Measurements from ENCODE around the gene NKD2. TPM values are rescaled to one million over a fixed set of nuclear protein-coding genes. Genes with fewer than 3 reads are reported as not detected.

Gene NKD2
- total and polyA plus RNA-seq, 2 experiments from 2014 or later = 9.0 to 11.9 TPM

DNA sequence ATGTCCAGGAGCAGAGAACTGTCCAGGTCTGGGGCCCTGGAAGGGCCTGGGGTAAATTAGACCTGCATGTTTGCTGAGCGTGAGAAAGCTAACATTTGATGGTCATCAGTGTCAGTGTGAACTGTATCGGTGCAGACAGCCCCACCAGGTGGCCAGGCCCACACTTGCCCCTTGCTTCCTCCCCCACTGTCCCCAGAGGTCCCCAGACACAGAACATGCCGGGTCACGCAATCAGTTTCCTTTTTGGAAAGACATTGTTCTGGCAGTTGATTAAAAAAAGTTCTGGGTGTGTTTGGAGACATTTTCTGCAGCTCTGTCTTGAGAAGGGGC lies 1.5 kb downstream of the NKD2 start:
- Histone ChIP-seq H2AFZ (no peak overlapping the region), H3K36me3 (ENCODE audit: insufficient read depth) (no peaks in the 10 kb centered on the region), H3F3A (replicated peaks; ENCODE audit: low read depth) (no peaks in the 10 kb centered on the region), H3K79me2 (replicated peaks; ENCODE audit: insufficient read depth) (no peaks in the 10 kb centered on the region), H4K20me1 (replicated peaks; ENCODE audit: insufficient read depth) (no peaks in the 10 kb centered on the region; the same call in 1 of the 2 replicates), H3K4me2 (no peak overlapping the region), H3K9me2 (ENCODE audit: insufficient read depth) (no peaks in the 10 kb centered on the region), H3K4me3 (no peak overlapping the region), H3K4me1 (ENCODE audit: insufficient read depth) (peaks cover 8% of the 10 kb centered on the region; the same call in 1 of the 2 replicates), H3K27ac (ENCODE audit: low read depth) (no peak overlapping the region), H3K27me3 (ENCODE audit: insufficient read depth) (peaks cover 52% of the 10 kb centered on the region)
- no peak for ATAC-seq
- H3K4me3 Mint-ChIP-seq = peak overlapping the region; percentile 64
- no peak overlapping the region for H3K27ac Mint-ChIP-seq
- TF ChIP-seq, protein P1, sequence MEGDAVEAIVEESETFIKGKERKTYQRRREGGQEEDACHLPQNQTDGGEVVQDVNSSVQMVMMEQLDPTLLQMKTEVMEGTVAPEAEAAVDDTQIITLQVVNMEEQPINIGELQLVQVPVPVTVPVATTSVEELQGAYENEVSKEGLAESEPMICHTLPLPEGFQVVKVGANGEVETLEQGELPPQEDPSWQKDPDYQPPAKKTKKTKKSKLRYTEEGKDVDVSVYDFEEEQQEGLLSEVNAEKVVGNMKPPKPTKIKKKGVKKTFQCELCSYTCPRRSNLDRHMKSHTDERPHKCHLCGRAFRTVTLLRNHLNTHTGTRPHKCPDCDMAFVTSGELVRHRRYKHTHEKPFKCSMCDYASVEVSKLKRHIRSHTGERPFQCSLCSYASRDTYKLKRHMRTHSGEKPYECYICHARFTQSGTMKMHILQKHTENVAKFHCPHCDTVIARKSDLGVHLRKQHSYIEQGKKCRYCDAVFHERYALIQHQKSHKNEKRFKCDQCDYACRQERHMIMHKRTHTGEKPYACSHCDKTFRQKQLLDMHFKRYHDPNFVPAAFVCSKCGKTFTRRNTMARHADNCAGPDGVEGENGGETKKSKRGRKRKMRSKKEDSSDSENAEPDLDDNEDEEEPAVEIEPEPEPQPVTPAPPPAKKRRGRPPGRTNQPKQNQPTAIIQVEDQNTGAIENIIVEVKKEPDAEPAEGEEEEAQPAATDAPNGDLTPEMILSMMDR (conservative IDR thresholded peaks at IDR 0.05; ENCODE audit: low read depth in 2 of 2) = 0 out of 4 replicates have a peak, but pooled peaks of 1 of the 2 experiments have one; percentile 12
- TF ChIP-seq, protein P2, sequence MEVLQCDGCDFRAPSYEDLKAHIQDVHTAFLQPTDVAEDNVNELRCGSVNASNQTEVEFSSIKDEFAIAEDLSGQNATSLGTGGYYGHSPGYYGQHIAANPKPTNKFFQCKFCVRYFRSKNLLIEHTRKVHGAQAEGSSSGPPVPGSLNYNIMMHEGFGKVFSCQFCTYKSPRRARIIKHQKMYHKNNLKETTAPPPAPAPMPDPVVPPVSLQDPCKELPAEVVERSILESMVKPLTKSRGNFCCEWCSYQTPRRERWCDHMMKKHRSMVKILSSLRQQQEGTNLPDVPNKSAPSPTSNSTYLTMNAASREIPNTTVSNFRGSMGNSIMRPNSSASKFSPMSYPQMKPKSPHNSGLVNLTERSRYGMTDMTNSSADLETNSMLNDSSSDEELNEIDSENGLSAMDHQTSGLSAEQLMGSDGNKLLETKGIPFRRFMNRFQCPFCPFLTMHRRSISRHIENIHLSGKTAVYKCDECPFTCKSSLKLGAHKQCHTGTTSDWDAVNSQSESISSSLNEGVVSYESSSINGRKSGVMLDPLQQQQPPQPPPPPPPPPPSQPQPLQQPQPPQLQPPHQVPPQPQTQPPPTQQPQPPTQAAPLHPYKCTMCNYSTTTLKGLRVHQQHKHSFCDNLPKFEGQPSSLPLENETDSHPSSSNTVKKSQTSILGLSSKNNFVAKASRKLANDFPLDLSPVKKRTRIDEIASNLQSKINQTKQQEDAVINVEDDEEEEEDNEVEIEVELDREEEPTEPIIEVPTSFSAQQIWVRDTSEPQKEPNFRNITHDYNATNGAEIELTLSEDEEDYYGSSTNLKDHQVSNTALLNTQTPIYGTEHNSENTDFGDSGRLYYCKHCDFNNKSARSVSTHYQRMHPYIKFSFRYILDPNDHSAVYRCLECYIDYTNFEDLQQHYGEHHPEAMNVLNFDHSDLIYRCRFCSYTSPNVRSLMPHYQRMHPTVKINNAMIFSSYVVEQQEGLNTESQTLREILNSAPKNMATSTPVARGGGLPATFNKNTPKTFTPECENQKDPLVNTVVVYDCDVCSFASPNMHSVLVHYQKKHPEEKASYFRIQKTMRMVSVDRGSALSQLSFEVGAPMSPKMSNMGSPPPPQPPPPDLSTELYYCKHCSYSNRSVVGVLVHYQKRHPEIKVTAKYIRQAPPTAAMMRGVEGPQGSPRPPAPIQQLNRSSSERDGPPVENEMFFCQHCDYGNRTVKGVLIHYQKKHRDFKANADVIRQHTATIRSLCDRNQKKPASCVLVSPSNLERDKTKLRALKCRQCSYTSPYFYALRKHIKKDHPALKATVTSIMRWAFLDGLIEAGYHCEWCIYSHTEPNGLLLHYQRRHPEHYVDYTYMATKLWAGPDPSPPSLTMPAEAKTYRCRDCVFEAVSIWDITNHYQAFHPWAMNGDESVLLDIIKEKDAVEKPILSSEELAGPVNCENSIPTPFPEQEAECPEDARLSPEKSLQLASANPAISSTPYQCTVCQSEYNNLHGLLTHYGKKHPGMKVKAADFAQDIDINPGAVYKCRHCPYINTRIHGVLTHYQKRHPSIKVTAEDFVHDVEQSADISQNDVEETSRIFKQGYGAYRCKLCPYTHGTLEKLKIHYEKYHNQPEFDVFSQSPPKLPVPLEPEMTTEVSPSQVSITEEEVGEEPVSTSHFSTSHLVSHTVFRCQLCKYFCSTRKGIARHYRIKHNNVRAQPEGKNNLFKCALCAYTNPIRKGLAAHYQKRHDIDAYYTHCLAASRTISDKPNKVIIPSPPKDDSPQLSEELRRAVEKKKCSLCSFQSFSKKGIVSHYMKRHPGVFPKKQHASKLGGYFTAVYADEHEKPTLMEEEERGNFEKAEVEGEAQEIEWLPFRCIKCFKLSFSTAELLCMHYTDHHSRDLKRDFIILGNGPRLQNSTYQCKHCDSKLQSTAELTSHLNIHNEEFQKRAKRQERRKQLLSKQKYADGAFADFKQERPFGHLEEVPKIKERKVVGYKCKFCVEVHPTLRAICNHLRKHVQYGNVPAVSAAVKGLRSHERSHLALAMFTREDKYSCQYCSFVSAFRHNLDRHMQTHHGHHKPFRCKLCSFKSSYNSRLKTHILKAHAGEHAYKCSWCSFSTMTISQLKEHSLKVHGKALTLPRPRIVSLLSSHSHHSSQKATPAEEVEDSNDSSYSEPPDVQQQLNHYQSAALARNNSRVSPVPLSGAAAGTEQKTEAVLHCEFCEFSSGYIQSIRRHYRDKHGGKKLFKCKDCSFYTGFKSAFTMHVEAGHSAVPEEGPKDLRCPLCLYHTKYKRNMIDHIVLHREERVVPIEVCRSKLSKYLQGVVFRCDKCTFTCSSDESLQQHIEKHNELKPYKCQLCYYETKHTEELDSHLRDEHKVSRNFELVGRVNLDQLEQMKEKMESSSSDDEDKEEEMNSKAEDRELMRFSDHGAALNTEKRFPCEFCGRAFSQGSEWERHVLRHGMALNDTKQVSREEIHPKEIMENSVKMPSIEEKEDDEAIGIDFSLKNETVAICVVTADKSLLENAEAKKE (CRISPR knock-in tag; IDR thresholded peaks at IDR 0.05) = no peak
- no peaks in the 10 kb centered on the region for H3K36me3 Mint-ChIP-seq (ENCODE audit: low read depth)
- H3K9me3 Mint-ChIP-seq = no peaks in the 10 kb centered on the region; the same call in 2 of the 3 replicates
- H3K27me3 Mint-ChIP-seq (ENCODE audit: insufficient read depth, low read depth, poor library complexity) = peaks cover 50% of the 10 kb centered on the region
- no peak for DNase-seq (ENCODE audit: low spot score)
- H3K4me1 Mint-ChIP-seq = peaks cover 40% of the 10 kb centered on the region

DNA sequence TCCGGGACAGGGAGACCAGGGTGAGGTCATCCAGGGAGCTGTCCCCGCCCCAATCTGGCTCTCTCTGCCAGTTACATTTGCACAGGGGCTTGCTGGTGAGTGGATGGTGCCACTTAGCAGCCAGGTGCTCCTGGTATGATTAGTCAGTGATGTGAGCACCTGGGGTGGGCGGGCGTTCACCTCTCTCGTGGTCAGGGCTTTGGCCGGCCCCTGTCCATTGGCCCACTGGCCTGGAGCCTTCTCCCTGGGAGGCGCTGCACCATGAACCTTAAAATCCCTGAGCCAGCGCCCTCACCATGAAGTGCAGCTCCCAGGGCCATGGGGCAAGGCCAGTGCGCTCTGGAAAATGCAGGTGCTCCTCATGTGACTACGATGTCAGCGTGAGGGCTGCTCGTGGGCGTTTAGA lies 2.0 kb downstream of the NKD2 start:
- Histone ChIP-seq H3K27ac (ENCODE audit: low read depth) (no peak overlapping the region), H3K4me2 (no peak overlapping the region; the same call in 1 of the 2 replicates), H3K4me3 (no peak overlapping the region), H3K79me2 (replicated peaks; ENCODE audit: insufficient read depth) (no peaks in the 10 kb centered on the region), H2AFZ (no peak overlapping the region), H3K9me2 (ENCODE audit: insufficient read depth) (no peaks in the 10 kb centered on the region), H3K27me3 (ENCODE audit: insufficient read depth) (peaks cover 47% of the 10 kb centered on the region), H3K36me3 (ENCODE audit: insufficient read depth) (no peaks in the 10 kb centered on the region), H3F3A (replicated peaks; ENCODE audit: low read depth) (no peaks in the 10 kb centered on the region), H3K4me1 (ENCODE audit: insufficient read depth) (peaks cover 8% of the 10 kb centered on the region; the same call in 1 of the 2 replicates), H4K20me1 (replicated peaks; ENCODE audit: insufficient read depth) (no peaks in the 10 kb centered on the region; the same call in 1 of the 2 replicates)
- Mint-ChIP-seq H3K4me3 (peak overlapping the region; percentile 64; the same call in 1 of the 3 replicates), H3K4me1 (peaks cover 40% of the 10 kb centered on the region), H3K27ac (no peak overlapping the region), H3K36me3 (ENCODE audit: low read depth) (no peaks in the 10 kb centered on the region), H3K27me3 (ENCODE audit: insufficient read depth, low read depth, poor library complexity) (peaks cover 45% of the 10 kb centered on the region), H3K9me3 (no peaks in the 10 kb centered on the region; the same call in 2 of the 3 replicates)
- ATAC-seq = peak; percentile 4; the same call in 2 of the 3 replicates
- peak; percentile 34 for DNase-seq (ENCODE audit: low spot score)
- TF ChIP-seq STAT1 (IDR thresholded peaks at IDR 0.05; ENCODE audit: unreplicated experiment) (no peak), NANOG (IDR thresholded peaks at IDR 0.05; ENCODE audit: borderline replicate concordance) (no peak), ZNF331 (CRISPR knock-in tag; IDR thresholded peaks at IDR 0.05; ENCODE audit: low read depth) (no peak), EZH2phosphoT487 (IDR thresholded peaks at IDR 0.05; ENCODE audit: unreplicated experiment) (no peak), CREB1 (CRISPR knock-in tag; IDR thresholded peaks at IDR 0.05; ENCODE audit: low read depth) (no peak)
- TF ChIP-seq, protein P3, sequence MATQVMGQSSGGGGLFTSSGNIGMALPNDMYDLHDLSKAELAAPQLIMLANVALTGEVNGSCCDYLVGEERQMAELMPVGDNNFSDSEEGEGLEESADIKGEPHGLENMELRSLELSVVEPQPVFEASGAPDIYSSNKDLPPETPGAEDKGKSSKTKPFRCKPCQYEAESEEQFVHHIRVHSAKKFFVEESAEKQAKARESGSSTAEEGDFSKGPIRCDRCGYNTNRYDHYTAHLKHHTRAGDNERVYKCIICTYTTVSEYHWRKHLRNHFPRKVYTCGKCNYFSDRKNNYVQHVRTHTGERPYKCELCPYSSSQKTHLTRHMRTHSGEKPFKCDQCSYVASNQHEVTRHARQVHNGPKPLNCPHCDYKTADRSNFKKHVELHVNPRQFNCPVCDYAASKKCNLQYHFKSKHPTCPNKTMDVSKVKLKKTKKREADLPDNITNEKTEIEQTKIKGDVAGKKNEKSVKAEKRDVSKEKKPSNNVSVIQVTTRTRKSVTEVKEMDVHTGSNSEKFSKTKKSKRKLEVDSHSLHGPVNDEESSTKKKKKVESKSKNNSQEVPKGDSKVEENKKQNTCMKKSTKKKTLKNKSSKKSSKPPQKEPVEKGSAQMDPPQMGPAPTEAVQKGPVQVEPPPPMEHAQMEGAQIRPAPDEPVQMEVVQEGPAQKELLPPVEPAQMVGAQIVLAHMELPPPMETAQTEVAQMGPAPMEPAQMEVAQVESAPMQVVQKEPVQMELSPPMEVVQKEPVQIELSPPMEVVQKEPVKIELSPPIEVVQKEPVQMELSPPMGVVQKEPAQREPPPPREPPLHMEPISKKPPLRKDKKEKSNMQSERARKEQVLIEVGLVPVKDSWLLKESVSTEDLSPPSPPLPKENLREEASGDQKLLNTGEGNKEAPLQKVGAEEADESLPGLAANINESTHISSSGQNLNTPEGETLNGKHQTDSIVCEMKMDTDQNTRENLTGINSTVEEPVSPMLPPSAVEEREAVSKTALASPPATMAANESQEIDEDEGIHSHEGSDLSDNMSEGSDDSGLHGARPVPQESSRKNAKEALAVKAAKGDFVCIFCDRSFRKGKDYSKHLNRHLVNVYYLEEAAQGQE (IDR thresholded peaks at IDR 0.05; ENCODE audit: unreplicated experiment) = no peak
- TF ChIP-seq, protein P4, sequence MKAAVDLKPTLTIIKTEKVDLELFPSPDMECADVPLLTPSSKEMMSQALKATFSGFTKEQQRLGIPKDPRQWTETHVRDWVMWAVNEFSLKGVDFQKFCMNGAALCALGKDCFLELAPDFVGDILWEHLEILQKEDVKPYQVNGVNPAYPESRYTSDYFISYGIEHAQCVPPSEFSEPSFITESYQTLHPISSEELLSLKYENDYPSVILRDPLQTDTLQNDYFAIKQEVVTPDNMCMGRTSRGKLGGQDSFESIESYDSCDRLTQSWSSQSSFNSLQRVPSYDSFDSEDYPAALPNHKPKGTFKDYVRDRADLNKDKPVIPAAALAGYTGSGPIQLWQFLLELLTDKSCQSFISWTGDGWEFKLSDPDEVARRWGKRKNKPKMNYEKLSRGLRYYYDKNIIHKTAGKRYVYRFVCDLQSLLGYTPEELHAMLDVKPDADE (IDR thresholded peaks at IDR 0.05) = no peak

Data from GM23338 (cell line).